GM21367 (cell line): ENCODE results near the gene BRD3.
"Not testable (repeated sequence)": the region's sequence is repeated elsewhere in the genome, so short reads cannot be mapped to it uniquely, and the experiment has no call there.

ENCODE experiments used
- ATAC-seq: cut with Tn5 transposase; IDR thresholded peaks from one replicate; pipeline ENCODE4 v1.9.1; 2021; ENCODE audit not compliant: unreplicated experiment

The BRD3 gene

GRCh38 chr9:133993635-133994253, 74.1 kb downstream of the BRD3 start:
- ATAC-seq = no peak

GRCh38 chr9:133992780-133993634, 74.8 kb downstream of the BRD3 start:
- ATAC-seq = peak; percentile 28

- ATAC-seq = peak; percentile 36
Measured at GRCh38 chr9:133991964-133992779, 75.7 kb downstream of the BRD3 start, which contains the start of gene VAV2. TSS of gene VAV2 (minus strand) at chr9:133992324. CDS start at chr9:133992278, 46 bp downstream.

GRCh38 chr9:133991214-133991921, 76.5 kb downstream of the BRD3 start:
- no peak for ATAC-seq

- no peak for ATAC-seq
Measured at GRCh38 chr9:133990366-133991213, 77.2 kb downstream of the BRD3 start.

- ATAC-seq = no peak
Measured at GRCh38 chr9:133989625-133990365, 78.0 kb downstream of the BRD3 start.

GRCh38 chr9:133988771-133989170, 79.1 kb downstream of the BRD3 start:
- ATAC-seq = not testable (repeated sequence)

GRCh38 chr9:133987946-133988665, 79.7 kb downstream of the BRD3 start:
- ATAC-seq = no peak

GRCh38 chr9:133987446-133987788, 80.4 kb downstream of the BRD3 start:
- no peak for ATAC-seq

GRCh38 chr9:133986774-133987445, 80.9 kb downstream of the BRD3 start:
- ATAC-seq = no peak

- no peak for ATAC-seq
Measured at GRCh38 chr9:133986061-133986460, 81.8 kb downstream of the BRD3 start.

- no peak for ATAC-seq
Measured at GRCh38 chr9:133982971-133983720, 84.7 kb downstream of the BRD3 start.

- ATAC-seq = no peak
Measured at GRCh38 chr9:133981958-133982681, 85.7 kb downstream of the BRD3 start.

- ATAC-seq = no peak
Measured at GRCh38 chr9:133981589-133981957, 86.3 kb downstream of the BRD3 start.

- no peak for ATAC-seq
Measured at GRCh38 chr9:133980864-133981588, 86.8 kb downstream of the BRD3 start.
